ENCODE measurements around the gene MYL1. TPM values are rescaled to one million over a fixed set of nuclear protein-coding genes. Genes with fewer than 3 reads are reported as not detected.

The MYL1 gene
- total RNA-seq, 1 experiment from 2014 or later, result not detected

GRCh38 chr2:210267698-210268097 is 47.3 kb downstream of the MYL1 start:
- no peak for DNase-seq (ENCODE audit: low spot score)

- no peak for DNase-seq (ENCODE audit: low spot score)
These were observed 50.7 kb downstream of the MYL1 start for GRCh38 chr2:210264282-210264681.

GRCh38 chr2:210263841-210264240 is 51.1 kb downstream of the MYL1 start:
- no peak for DNase-seq (ENCODE audit: low spot score)

GRCh38 chr2:210262036-210262435 is 52.9 kb downstream of the MYL1 start:
- DNase-seq (ENCODE audit: low spot score), result no peak

- DNase-seq (ENCODE audit: low spot score), result no peak
These were observed 55.3 kb downstream of the MYL1 start for GRCh38 chr2:210259687-210260086.

GRCh38 chr2:210252699-210253606 is 62.0 kb downstream of the MYL1 start:
- no peak for DNase-seq (ENCODE audit: low spot score)

- DNase-seq (ENCODE audit: low spot score), result no peak
These were observed 64.4 kb downstream of the MYL1 start for GRCh38 chr2:210250622-210251021.

Small RNA genes lying within 50 kb of the gene (small RNA-seq; reads per million reads assigned to genes)
- not detected for gene RF00019

Other genes starting within 250 kb of the MYL1 start
- gene KANSL1L, start 143.8 kb downstream of the MYL1 start, total RNA-seq (2014; rRNA removed; shearing (Covaris generic)), result 14.2 and 18.5 TPM in 2 replicates
- not detected in 2 replicates for gene ACADL, start 89.7 kb downstream of the MYL1 start, total RNA-seq (2014; rRNA removed; shearing (Covaris generic))
- gene LANCL1, start 161.6 kb upstream of the MYL1 start, total RNA-seq (2014; rRNA removed; shearing (Covaris generic)), result 5.3 and 5.4 TPM in 2 replicates
- not detected in 2 replicates for gene CPS1, start 241.4 kb upstream of the MYL1 start, total RNA-seq (2014; rRNA removed; shearing (Covaris generic))